ENCODE results near the gene IGSF9. TPM values are rescaled to one million over a fixed set of nuclear protein-coding genes. Genes with fewer than 3 reads are reported as not detected.

The IGSF9 gene
- total RNA-seq, 1 experiment from 2014 or later = 23.4 TPM

GRCh38 chr1:159985473-159985872, 40.1 kb upstream of the IGSF9 start:
- ChIA-PET POLR2A (ENCODE audit: unreplicated experiment) (no interaction called here), CTCF (no interaction called here)
- no peaks in the 10 kb centered on the region for H3K79me2 ChIP-seq (ENCODE audit: low read depth)
- H3K4me3 ChIP-seq = no peak overlapping the region
- H3K36me3 ChIP-seq (ENCODE audit: low read depth) = no peaks in the 10 kb centered on the region
- no peaks in the 10 kb centered on the region for H3K9me2 ChIP-seq (ENCODE audit: insufficient read depth)
- no peaks in the 10 kb centered on the region for H4K20me1 ChIP-seq (ENCODE audit: insufficient read depth)
- H3K4me1 ChIP-seq (replicated peaks; ENCODE audit: insufficient read depth) = no peaks in the 10 kb centered on the region
- intact Hi-C loops (cut with micrococcal nuclease; ENCODE audit: unreplicated experiment) = no loop called here
- no peak overlapping the region for H3K4me2 ChIP-seq
- no peak for DNase-seq
- H2AFZ ChIP-seq = no peak overlapping the region
- no peak overlapping the region for H3K27ac ChIP-seq
- no peaks in the 10 kb centered on the region for H3K27me3 ChIP-seq (ENCODE audit: insufficient read depth, low read depth)
- H3F3A ChIP-seq (ENCODE audit: insufficient read depth, low read depth) = no peaks in the 10 kb centered on the region
- no peaks in the 10 kb centered on the region for H3K9me3 ChIP-seq (ENCODE audit: insufficient read depth, low read depth)
- BruUV-seq (replicated peaks) = no TSS peak
- TF ChIP-seq EZH2 (IDR thresholded peaks at IDR 0.05; ENCODE audit: low read depth) (no peak), CTCF (conservative IDR thresholded peaks at IDR 0.05) (no peak)

DNA sequence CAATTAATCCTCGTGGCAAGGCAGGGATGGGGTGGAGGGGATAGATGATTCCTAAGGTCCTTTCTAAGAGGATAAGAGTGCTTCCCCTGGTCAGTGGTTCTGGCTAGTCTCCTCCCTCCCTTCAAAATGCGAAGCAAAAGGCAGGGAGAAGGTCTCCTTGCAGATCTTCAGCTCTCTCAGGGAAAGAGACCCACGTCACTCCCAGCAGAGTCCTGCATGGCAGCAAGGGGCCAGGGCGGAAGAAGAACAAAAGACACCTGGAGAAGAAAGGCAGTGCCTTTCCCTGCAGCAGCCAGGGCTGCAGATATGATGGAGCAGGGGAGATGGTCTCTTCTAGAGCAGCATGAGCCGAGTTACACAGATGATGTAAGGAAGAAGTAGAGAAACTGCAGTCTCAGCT, 38.3 kb upstream of the IGSF9 start:
- ChIA-PET POLR2A (ENCODE audit: unreplicated experiment) (no interaction called here), CTCF (no interaction called here)
- H3K27ac ChIP-seq = no peak overlapping the region
- DNase-seq = no peak
- H3K9me2 ChIP-seq (ENCODE audit: insufficient read depth) = no peaks in the 10 kb centered on the region
- intact Hi-C loops (cut with micrococcal nuclease; ENCODE audit: unreplicated experiment) = no loop called here
- H3K79me2 ChIP-seq (ENCODE audit: low read depth) = no peaks in the 10 kb centered on the region
- TF ChIP-seq CTCF (conservative IDR thresholded peaks at IDR 0.05) = no peak
- no peak for TF ChIP-seq EZH2 (IDR thresholded peaks at IDR 0.05; ENCODE audit: low read depth)
- H3K27me3 ChIP-seq (ENCODE audit: insufficient read depth, low read depth) = no peaks in the 10 kb centered on the region
- H3K4me2 ChIP-seq = no peak overlapping the region
- H3F3A ChIP-seq (ENCODE audit: insufficient read depth, low read depth) = no peaks in the 10 kb centered on the region
- no peak overlapping the region for H2AFZ ChIP-seq
- no peaks in the 10 kb centered on the region for H3K36me3 ChIP-seq (ENCODE audit: low read depth)
- H3K9me3 ChIP-seq (ENCODE audit: insufficient read depth, low read depth) = no peaks in the 10 kb centered on the region
- no peak overlapping the region for H3K4me3 ChIP-seq
- BruUV-seq (replicated peaks) = no TSS peak
- no peaks in the 10 kb centered on the region for H3K4me1 ChIP-seq (replicated peaks; ENCODE audit: insufficient read depth)
- H4K20me1 ChIP-seq (ENCODE audit: insufficient read depth) = no peaks in the 10 kb centered on the region

DNA sequence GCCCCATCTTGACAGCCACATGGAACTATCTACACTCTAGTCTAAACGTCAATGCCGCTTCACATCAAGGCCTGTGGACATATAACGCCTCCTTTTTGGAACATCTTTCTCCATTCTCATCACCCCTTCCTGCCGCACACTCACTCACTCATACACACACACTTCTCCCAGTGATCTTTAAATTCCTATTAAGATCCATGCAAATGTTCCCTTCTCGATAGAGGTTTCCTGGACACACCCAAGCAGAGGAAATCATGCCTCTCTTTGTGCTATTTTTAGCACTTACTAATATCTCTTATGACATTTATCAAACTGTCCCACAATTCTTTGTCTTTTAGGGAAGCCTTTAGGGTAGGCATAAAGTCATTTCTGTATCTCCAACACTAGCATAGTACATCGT, 36.9 kb upstream of the IGSF9 start:
- Histone ChIP-seq H3K4me2 (no peak overlapping the region), H3K9me3 (ENCODE audit: insufficient read depth, low read depth) (no peaks in the 10 kb centered on the region), H3K79me2 (ENCODE audit: low read depth) (no peaks in the 10 kb centered on the region), H4K20me1 (ENCODE audit: insufficient read depth) (no peaks in the 10 kb centered on the region), H3K27me3 (ENCODE audit: insufficient read depth, low read depth) (no peaks in the 10 kb centered on the region), H3K27ac (no peak overlapping the region), H2AFZ (no peak overlapping the region), H3K4me1 (replicated peaks; ENCODE audit: insufficient read depth) (no peaks in the 10 kb centered on the region), H3F3A (ENCODE audit: insufficient read depth, low read depth) (no peaks in the 10 kb centered on the region), H3K36me3 (ENCODE audit: low read depth) (no peaks in the 10 kb centered on the region), H3K9me2 (ENCODE audit: insufficient read depth) (no peaks in the 10 kb centered on the region), H3K4me3 (no peak overlapping the region)
- POLR2A ChIA-PET (ENCODE audit: unreplicated experiment) = no interaction called here
- intact Hi-C loops (cut with micrococcal nuclease; ENCODE audit: unreplicated experiment) = no loop called here
- TF ChIP-seq EZH2 (IDR thresholded peaks at IDR 0.05; ENCODE audit: low read depth) (no peak), CTCF (conservative IDR thresholded peaks at IDR 0.05) (no peak)
- CTCF ChIA-PET = no interaction called here
- no peak for DNase-seq
- no TSS peak for BruUV-seq (replicated peaks)

Data from PC-9 (cell line).